Measurements from ENCODE around the gene SPP1.
"Not testable (repeated sequence)": the region's sequence is repeated elsewhere in the genome, so short reads cannot be mapped to it uniquely, and the experiment has no call there.

The SPP1 gene

DNA sequence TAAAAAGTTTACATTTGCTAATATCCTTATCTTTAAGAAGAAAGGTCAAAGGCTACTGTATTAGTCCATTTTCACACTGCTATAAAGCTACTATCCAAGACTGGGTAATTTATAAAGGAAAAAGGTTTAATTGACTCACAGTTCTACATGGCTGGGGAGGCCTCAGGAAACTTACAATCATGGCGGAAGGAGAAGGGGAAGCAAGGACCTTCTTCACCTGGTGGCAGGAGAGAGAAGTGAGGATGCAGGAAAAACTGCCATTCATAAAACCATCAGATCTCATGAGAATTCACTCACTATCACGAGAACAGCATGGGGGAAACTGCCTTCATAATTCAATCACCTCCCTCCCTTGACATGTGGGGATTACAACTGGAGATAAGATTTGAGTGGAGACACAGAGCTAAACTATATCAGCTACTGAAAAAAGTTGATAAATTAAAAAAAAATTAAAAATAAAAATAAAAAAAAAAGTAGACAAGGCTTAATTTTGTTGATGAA lies 23.7 kb downstream of the SPP1 start:
- DNase-seq, result not testable (repeated sequence)

DNA sequence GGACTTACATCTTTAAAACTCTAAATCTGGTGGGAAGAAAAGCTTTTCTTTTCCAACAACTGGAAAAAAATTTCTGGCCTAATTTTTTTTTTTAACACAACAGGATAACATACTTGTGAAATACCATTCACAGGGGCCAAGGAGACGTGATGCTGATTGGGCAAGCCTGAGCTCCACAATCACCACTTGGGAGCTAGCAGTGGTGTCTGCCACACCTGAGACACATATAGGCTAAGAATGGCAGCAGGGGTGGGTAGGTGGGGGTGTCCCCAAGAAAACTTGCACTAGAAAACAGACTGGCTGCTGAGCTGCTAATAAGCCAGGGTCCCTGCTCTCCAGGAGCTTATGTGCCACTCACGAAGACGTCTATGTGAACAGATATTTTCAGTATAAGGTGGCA lies 26.4 kb downstream of the SPP1 start:
- no peak for DNase-seq

DNA sequence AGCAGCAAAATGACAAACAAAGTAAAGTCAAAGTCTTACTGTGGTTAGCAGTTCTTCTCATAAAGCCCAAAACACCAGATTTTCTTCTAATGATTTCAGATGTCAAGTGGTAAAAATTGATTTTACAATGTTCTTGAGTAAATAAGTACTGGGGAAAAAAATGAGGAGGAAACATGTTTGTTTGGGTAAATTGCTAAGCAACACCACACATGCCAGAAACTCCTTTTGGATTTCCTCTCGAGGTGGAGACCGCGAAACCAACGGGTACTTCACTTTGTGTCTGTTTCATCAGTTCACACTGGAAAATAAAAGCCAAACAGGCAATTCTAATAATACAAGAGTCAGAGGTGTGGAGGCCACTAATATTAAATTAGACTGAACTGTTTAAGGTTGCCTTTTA lies 27.3 kb downstream of the SPP1 start:
- no peak for DNase-seq

DNA sequence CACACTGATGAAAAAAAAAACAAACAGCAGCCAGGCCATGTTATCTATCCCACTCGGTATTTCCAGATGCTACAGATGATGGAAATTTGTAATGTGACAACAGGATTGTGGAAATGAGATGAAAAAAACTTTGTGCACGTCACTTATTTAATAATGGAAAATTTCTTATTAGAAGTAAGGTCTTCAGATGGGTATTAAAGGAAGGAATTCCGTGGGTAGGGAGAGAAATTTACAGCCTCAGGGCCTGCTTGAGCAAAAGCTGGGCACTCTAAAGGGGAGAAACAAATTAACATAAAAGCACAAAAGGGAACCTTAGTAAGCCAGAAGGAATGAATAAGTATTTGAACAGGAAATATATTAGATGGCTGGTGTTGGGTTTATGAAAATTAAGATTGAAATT lies 27.7 kb downstream of the SPP1 start:
- no peak for DNase-seq

DNA sequence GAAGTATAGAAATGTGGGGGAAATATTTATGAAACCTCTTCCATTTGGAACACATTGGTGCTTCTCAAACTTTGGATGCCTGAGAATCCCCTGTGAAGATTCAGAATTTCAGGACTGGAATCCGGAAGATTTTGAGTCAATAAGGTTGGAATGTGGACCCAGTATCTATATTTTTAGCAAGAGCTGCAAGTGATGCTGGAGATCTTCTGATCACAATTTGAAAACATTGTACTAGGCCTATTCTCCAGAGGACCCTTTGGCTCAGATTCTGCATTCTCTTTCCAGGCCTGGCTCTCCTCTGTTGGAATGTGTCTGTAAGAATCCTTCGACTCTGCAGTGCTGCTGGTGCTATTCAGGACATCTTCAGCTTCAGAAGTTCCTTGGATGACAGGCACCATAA lies 29.6 kb downstream of the SPP1 start:
- DNase-seq, result no peak

DNA sequence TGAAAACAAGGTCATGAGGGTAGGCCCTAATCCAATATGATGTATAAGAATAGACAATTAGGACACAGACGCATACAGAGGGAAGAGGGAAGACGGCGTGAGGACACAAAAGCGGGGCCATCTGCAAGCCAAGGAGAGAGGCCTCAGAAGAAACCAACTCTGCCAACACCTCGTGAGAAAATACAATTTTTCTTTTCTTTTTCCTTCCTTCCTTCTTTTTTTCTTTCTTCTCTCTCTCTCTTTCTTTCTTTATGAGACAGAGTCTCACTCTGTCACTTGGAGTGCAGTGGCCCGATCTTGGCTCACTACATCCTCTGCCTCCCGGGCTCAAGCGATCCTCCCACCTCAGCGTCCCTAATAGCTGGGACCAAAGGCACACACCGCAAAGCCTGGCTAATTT lies 30.4 kb downstream of the SPP1 start:
- no peak for DNase-seq

DNA sequence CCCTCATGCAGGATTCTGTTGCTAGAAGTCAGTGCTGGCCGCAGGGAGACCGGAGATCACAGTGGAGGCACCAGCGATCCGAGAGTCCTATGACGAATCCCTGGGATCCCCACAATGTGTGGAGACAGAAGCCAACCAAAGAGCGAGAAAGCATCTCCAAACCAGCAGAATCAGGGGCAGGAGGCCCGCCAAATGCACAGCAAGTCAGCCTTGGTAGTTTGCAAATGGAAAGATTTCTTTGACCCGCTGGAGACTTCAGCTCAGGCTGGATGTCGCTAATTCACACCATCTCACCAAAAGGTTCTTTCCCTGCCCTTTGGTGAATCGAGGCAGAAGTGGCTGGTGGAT lies 31.4 kb downstream of the SPP1 start:
- DNase-seq, result no peak

DNA sequence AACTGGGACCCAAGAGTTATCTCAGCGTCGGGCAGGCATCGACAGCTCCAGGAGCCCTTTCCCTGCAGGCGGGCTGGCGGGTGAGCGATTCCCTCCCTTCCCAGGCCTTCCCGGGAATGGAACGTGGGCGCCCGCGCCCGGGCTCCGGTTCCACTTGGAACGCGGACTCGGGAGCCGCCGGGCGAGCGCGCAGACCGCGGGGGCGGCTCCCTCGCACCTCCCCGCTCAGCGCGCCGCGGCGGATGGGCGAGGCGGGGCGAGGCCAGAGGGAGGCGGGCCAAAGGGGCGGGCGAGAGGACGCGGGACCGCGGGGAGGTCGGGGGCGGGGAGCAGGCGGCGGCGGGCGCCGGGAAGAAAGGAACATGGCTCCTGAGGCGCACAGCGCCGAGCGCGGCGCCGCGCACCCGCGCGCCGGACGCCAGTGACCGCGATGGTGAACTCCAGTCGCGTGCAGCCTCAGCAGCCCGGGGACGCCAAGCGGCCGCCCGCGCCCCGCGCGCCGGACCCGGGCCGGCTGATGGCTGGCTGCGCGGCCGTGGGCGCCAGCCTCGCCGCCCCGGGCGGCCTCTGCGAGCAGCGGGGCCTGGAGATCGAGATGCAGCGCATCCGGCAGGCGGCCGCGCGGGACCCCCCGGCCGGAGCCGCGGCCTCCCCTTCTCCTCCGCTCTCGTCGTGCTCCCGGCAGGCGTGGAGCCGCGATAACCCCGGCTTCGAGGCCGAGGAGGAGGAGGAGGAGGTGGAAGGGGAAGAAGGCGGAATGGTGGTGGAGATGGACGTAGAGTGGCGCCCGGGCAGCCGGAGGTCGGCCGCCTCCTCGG lies 32.0 kb downstream of the SPP1 start, which contains the start of gene PKD2:
TSS of gene PKD2 (plus strand) at position 332 of the 818 bp plus-strand sequence. CDS start at position 431, 99 bp downstream.
- DNase-seq, result peak; percentile 77

DNA sequence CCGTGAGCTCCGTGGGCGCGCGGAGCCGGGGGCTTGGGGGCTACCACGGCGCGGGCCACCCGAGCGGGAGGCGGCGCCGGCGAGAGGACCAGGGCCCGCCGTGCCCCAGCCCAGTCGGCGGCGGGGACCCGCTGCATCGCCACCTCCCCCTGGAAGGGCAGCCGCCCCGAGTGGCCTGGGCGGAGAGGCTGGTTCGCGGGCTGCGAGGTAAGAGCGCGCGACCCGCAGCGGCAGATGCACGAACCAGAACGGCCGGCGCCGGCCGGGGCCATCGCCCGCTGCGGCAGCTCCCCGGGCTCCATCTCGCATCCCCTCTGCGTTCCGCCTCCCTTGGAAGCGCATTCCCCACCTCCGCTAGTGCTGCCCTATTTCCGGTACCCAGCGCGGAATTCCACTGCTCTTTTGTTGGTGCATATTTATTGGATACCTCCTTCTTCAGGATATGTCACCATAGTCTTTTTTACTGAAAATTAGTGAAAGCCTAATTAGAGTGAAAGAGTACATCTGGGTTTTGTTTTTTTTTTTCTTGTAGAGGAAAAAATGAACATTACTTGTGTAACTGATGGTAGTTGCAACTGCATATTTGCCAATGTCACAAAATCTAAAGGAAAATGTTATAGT lies 32.7 kb downstream of the SPP1 start:
- peak; percentile 12 for DNase-seq

DNA sequence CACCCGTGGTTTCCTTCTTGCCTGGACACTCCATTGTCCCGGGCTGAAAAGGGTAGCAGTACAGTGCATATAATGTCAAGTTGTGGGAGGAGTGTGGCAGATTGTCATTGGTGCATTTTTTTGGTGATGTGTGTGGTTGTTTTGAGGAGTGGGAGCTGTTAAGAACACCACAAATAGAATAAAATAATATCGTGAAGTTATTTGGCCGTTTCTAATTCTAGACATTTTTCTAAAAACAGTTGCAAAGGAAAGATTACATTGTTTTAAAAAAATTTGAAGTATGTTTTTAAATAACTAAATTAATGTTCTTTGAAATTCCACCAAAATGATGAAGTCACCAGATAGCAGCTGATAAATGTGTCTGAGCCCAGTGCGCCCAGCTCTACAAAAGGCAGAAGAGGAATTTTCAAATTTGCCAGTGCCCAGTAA lies 33.2 kb downstream of the SPP1 start:
- no peak for DNase-seq

DNA sequence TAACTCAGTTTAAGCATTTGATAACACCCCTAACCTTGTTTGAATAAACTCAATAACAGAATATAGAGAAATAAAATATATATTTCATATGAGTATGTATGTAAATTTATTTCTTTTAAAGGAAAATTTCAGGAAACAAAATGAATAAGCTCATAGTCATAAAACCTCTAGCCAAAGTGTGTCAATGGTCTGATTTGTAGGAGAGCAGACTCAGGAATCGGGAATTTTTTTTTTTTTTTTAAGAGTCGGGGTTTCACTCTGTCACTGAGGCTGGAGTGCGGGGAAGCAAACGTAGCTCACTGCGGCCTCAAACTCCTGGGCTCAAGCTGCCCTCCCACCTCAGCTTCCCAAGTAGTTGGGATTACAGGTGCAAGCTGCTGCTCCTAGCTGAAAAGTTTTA lies 34.4 kb downstream of the SPP1 start:
- no peak for DNase-seq

DNA sequence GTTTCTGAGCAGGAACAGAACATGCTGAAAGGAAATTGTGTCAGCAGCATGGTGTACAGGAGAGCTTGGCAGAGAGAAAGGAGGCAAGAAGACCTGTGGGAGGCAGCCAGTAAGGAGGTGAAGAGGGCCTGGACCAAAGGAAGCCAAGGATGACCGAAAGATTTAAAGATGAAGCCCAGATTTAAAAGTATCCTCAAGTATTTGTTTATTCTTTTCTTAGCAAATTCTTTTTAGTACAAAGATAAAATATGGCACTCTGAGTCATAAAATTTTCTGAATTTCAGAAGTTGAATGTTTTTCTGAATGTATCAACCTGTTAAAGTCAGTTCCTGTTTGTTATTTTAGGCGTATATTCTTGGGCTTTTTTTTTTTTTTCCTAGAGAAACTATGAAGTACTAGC lies 35.5 kb downstream of the SPP1 start:
- no peak for DNase-seq

DNA sequence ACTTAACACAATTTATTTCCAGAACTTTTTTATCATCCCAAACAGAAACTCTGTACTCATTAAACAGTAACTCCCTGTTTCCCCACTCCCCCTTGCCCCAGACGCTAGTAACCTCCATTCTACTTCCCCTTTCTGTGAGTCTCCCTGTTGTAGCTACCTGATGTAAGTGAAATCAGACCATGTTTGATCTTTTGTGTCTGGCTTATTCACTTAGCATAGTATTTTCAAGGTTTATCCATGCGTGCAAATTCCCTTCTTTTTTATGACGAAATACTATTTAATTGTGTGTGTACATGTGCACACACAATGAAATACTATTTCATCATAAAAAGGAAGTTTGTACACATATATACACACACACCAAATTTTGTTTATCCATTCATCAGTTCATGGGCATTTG lies 37.1 kb downstream of the SPP1 start:
- DNase-seq, result no peak

DNA sequence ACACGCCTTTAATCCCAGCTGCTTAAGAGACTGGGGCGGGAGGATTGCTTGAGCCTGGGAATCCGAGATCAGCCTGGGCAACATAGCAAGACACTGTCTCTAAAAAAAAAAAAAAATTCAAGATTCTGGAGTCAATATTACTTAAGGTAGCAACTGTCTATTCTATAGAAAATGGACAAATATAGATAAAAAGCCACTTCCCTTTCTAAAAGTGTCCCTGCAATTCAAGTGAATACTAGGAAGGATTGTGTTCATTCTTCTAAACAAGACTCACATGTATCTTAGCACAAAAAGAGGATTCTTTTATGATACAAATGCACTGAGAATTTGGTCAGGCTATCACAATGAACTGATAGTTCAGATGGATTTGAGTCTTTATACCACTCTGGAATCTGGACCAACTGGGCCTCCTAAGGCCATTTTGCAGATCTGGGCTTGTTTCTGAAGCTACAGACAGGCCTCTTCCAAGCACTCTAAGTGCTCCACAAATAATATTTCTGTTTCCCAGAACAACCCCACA lies 38.9 kb downstream of the SPP1 start:
- no peak for DNase-seq

DNA sequence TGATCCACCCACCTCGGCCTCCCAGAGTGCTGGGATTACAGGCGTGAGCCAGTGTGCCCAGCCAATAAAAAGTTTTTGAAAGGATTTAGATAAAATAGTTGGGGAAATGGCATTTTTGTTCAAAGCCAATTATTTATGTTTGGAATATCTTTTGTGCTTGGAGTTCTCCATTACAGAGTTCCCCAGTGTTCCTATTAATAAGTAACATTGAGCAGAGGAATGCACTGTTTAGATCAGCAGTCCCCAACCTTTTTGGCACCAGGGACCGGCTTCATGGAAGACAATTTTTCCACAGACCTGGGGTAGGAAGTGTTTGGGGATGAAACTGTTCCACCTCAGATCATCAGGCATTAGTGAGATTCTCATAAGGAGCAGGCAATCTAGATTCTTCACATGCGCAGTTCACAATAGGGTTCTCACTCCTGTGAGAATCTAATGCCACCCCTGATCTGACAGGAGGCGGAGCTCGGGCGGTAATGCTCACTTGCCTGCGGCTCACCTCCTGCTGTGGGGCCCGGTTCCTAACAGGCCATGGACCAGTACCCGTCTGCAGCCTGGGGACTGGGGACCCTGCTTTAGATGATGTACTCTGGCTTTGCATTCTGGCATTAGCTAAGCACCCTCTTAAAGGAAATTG lies 40.3 kb downstream of the SPP1 start:
- no peak for DNase-seq

DNA sequence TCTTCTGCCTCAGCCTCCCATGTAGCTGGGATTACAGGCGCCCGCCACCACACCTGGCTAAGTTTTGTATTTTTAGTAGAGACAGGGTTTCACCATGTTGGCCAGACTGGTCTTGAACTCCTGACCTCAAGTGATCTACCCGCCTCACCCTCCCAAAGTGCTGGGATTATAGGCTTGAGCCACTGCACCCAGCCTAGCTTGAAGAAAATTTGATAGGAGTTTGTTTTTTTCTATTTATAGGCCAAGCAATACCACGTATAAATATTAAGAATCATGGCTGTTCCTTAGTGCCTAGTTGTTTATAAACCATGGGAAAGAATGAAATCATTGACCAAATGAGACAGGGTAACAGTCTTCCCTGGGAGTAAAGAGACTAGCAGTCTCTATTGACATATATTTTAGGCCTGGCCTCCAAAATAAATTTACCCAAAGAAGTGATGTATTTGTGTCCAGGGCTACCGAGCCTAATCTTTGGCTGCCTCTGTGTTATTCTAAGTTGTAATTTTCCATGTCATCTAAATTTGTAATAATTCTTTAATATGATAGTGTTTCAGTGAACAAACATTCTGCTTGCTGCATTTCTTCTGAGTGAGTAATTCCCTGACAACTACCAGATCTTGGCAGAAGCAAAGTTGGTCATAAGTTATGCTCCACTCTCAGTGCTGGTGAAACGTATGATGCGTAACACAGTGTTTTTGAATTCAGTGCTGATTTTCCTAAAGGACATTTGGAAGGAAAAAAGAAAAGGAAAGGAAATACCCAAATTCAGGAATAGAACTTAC lies 42.2 kb downstream of the SPP1 start:
- no peak for DNase-seq

DNA sequence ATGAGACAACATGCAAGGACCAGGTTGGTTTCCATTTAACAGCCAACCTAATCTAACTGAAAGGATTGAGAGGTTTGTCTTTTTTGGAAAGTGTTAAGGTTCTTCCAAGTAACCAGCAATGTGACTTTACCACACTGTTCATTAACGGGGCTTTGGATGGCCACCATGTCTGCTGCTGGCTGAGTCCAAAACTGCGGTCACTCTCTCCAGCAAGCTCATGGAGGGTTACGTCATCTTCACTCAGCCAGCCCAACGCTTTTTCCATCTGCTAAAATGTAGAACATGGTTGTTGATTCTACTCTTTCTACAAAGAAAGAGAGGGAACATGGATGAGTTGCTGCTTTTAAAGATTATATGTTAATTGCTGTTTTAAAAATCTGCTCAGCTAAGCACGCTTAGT lies 43.0 kb downstream of the SPP1 start:
- no peak for DNase-seq

DNA sequence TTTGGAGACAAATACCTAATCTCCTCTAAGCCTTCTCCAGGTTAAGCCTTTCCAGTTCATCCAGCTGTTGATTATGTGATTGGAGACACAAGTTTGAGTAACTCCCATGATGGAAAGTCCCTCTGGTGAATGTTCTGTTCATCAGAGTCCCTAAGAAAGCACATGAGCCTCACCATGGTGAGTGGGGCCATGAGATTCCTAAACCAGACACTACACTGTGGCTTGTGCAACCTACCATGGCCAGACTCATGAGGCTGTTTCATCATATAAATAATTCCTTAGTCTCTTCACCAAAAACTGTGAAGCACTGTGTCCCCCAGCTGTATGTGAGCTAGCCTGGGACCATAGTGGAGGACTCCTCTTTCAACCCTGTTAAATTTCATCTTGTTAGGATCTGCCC lies 46.3 kb downstream of the SPP1 start:
- no peak for DNase-seq

DNA sequence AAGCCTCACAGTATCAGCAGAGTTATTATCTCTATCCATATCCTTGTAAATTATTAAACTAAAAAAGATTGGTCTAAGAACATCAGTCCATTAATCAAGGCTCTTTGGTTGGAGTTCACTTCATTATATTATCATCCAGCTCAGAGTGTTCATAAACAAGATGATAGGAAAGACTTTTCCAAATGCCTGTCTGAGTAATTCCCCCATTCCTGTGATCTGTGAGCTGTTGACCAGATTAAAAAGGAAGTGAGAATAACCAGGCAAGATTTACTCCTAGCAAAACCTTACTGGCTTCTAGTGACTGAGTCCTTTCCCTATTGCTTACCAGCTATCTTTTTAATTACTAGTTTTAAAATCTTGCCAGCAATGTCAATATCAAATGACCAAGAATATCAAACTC lies 46.8 kb downstream of the SPP1 start:
- DNase-seq, result no peak

DNA sequence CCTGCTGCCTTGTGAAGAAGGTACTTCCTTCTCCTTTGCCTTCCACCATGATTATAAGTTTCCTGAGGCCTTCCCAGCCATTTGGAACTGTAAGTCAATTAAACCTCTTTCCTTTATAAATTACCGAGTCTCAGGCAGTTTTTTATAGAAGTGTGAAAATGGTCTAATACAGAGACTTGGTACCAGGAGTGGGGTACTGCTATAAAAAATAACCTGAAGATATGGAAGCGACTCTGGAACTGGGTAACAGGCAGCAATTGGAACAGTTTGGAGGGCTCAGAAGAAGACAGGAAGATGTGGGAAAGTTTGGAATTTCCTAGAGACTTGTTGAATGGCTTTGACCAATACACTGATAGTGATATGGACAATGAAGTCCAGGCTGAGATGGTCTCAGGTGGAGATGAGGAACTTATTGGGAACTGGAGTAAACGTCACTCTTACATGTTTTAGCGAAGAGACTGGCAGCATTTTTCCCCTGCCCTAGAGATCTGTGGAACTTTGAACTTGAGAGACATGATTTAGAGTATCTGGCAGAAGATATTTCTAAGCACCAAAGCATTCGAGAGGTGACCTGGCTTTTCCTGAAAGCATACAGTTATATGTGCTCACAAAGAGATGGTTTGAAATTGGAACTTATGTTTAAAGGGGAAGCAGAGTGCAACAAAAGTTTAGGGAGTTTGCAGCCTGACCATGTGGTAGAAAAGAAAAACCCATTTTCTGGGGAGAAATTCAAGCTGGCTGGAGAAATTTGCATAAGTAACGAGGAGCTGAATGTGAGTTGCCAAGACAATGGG lies 50.6 kb downstream of the SPP1 start:
- not testable (repeated sequence) for DNase-seq

DNA sequence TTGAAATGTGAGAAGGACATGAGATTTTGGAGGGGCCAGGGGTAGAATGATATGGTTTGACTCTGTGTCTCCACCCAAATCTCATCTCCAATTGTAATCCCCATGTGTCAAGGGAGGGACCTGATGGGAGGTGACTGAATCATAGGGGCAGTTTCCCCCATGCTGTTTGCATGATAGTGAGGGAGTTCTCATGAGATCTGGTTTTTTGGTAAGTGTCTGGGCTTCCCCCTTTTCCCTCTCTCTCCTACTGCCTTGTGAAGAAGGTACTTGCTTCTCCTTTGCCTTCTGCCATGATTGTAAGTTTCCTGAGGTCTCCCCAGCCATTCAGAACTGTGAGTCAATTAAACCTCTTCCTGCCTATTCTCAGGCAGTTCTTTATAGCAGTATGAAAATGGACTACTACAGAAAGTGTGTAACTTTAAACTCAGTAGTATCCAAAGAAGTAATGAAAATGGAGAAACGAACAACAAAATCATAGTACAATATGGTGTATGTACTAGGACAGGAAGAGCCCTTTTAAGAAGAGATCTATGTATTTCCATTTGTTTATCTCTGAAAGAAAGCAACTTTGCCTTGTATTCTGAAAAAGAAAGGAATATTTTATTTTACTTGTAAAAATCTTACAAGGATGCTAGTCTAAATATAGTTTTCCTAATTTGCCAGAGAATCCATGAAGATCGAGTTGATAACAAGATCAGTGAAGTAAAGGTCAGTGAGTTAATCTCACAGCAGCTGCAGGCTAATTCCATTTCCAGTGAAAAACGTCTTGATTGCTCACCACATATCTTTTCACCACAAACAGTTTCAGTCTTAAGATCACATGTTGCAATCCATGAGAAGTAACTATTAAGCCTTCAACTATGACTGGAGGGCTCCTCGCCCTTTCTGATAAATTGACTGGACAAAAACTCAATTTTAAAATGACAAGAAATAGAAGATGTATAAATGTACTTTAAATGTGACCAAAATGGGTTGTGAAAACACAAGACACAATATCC lies 52.4 kb downstream of the SPP1 start:
- DNase-seq, result no peak
